ENCODE measurements around the gene PSMB3.
A peak's percentile ranks its signal among the peaks of the same experiment; 100 is the strongest.
"Not testable (repeated sequence)": the region's sequence is repeated elsewhere in the genome, so short reads cannot be mapped to it uniquely, and the experiment has no call there.

The PSMB3 gene

GRCh38 chr17:38716368-38717005, 36.1 kb upstream of the PSMB3 start:
- DNase-seq, result no peak

- DNase-seq, result no peak
Measured at GRCh38 chr17:38717139-38717745, 35.3 kb upstream of the PSMB3 start.

DNA sequence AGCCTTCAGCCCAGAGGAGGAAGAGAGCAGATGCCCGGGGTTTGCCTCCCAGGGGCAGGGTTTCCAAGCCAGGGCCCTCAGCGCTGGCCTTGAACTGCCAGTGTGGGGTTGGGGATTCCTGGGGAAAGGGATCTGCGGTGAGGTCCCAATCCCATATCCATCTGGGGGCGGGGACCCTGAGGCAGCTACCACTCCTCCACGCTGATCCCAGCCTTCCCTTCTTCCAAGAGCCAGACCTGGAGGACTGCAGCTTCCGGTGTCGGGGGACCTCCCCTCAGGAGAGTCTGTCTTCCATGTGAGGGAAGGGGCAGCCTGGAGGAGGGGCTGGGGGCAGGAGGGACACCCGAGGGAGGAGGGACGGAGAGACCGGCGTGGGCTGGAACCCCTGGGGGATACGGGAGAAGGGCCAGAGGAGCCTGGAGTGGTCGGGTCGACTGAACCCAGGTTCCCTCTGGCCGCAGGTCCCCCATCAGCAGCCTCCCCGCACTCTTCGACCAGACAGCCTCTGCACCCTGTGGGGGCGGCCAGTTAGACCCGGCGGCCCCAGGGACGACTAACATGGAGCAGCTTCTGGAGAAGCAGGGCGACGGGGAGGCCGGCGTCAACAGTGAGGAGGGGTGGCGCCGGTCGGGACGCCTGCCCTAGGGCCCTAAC, 33.1 kb upstream of the PSMB3 start:
- DNase-seq, result no peak

DNA sequence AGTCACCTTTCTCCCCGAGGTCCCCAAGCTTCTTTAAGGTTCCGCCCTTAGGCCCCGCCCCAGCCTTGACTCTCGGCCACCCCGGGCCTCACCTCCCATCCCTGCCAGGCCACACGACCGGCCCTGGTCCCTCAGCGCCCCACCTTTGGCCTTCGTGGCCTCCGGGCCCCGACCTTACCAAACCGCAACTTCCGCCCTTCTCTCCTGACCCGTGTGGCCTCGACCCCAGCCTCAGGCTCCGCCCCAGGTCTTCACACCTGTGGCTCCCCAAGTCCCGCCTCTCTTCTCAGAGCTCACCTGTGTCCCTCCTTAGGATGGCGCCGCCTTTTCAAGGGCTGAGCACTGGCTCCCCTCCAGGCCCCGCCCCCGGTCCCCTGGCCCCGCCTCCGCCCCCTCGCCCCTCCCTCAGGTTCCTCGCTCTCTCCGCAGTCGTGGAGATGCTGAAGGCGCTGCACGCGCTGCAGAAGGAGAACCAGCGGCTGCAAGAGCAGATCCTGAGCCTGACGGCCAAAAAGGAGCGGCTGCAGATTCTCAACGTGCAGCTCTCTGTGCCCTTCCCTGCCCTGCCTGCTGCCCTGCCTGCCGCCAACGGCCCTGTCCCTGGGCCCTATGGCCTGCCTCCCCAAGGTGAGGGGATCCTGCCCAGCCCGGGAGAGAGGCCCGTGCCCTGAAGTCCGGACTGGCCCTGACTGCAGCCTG, 32.4 kb upstream of the PSMB3 start:
- no peak for DNase-seq

GRCh38 chr17:38720941-38721340, 31.6 kb upstream of the PSMB3 start:
- no peak for DNase-seq

GRCh38 chr17:38721802-38722201, 30.7 kb upstream of the PSMB3 start:
- DNase-seq, result no peak

DNA sequence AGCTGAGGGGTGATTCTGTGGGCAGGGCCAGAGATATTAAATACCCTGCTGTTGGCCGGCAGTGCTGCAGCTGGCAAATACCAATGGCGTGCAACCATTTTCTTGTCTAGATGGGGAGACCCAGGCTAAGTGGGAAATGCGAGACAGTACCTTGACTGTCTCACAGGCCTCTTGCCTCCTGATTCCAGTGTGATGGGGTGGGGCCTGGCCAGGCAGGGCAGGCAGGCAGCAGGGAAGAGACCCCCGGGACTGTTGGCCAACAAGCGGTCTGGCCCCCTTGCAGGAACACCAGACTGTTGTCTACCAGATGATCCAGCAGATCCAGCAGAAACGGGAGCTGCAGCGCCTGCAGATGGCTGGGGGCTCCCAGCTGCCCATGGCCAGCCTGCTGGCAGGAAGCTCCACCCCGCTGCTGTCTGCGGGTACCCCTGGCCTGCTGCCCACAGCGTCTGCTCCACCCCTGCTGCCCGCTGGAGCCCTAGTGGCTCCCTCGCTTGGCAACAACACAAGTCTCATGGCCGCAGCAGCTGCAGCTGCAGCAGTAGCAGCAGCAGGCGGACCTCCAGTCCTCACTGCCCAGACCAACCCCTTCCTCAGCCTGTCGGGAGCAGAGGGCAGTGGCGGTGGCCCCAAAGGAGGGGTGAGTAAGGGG, 28.1 kb upstream of the PSMB3 start:
- no peak for DNase-seq

DNA sequence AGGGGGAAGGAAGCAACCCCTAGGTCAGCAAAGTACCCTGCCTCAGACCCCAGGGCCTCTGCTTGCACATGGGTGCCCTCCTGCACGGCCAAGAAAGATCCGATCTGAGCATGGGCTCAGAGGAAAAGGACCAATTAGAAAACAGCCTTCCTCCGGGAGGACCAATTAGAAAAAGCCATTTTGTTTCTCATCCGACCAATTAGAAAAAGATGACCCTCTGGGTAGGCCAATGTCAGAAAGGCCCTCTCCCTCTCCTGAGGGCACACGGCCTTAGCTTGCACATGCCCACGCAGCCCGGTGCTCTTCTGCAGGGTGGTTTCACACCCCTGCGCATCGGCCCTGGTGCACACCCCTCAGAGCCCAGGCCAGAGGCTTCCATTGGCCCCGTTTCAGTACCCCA, 27.5 kb upstream of the PSMB3 start:
- DNase-seq, result no peak

GRCh38 chr17:38726145-38726544, 26.4 kb upstream of the PSMB3 start:
- DNase-seq, result not testable (repeated sequence)

- peak; percentile 89 for DNase-seq
Measured at GRCh38 chr17:38727736-38728135, 24.8 kb upstream of the PSMB3 start.

DNA sequence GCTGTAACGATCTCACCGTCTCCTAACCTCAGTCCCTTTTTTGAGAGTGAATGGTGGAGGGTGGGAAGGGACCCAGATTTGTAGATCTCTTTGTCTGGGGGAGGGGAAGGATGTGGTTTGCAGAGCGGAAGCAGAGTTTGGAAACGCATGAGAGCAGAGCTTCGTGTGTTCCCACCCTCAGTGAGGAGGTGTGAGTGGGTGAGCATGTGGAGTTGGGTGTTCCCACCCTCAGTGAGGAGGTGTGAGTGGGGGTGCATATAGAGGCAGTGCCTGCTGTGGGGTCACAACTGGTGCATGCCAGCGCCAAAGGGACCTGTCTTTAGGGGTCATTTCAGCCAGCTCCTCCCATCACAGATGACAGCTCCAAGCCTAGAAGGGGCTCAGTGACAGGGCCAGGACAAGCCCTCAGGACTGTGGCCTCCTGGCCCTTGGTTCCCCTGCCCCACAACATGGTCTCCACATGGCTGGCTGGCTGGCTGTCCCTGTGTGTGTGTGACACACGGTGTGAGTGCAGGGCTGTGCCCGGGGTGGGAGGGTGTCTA, 24.2 kb upstream of the PSMB3 start:
- DNase-seq, result peak; percentile 63

DNA sequence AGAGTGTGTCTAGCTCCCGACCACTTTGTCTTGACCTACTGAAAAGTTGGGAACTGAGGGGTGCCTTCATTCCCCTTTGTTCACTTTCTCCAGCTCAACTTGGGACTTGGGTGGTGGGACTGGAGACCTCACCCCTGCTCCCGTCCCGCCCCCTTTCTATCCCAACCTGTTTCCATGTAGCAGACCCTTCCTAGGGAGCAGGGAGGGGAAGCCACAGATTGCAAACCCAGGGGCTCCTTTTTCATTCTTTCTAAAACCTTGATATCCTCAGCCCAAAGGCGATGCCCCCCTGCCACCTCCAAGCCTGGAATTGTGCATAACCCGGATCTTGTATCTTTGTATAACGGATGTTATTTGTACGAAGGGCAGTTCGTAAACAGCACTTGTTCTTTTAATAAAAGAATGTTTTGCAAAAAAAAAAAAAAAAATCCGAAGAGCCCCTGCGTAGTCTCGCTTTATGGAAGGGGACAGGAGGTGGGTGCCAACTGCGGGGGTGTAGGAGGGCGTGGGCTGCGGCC, 23.1 kb upstream of the PSMB3 start:
- DNase-seq, result no peak

- DNase-seq, result peak; percentile 84
Measured at GRCh38 chr17:38729886-38730525, 22.5 kb upstream of the PSMB3 start, which contains the start of gene CISD3. Gene CISD3, plus strand, starts transcription at chr17:38730341. Its CDS starts 18 bp downstream, at chr17:38730359.

GRCh38 chr17:38730526-38731379, 21.8 kb upstream of the PSMB3 start:
- no peak for DNase-seq

DNA sequence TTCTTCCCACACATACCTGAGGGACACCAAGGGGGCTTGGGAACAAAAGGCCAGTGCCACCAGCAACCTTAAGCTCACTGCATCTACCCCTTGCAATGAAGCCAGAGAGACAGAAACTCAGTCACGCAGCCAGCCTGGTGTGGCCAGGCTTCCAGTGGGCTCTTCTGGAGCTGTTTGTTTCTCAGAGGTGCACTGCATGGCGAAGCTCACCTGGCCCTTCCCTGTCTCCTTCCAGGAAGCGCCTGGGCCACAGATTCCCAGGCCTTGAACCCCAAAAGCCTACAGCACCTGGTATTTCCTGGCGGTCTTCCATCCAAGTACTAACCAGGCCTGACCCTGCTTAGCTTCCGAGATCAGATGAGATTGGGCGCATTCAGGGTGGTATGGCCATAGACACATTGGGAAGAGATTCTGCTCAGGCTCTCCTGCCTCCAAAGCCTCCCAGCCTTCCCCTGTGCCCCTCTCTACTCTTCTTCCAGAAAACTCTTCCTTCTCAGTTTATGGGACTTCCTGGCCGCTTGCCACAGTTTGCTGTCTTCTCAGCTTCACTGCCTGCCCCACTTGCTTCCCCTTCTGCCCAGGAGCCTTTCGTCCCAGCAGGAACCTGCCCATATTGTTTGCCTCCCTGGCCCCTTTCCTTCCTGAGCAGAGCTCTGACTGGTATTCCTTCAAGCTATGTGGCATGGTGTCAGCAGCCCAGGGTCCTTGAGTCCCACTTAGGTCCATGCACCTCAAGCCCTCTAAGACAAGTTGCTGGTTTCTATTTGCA, 20.8 kb upstream of the PSMB3 start:
- no peak for DNase-seq

- DNase-seq, result no peak
Measured at GRCh38 chr17:38732376-38733281, 19.9 kb upstream of the PSMB3 start.

GRCh38 chr17:38733282-38733981, 19.1 kb upstream of the PSMB3 start:
- DNase-seq, result no peak

Data from stimulated activated CD4-positive, alpha-beta T cell treated with anti-CD3 and anti-CD28 coated beads, Interleukin-1b, Interleukin-23, amount 100 ng/mL, for 48 hours (primary cell).